ENCODE data around the gene TMEM126B.

DNA sequence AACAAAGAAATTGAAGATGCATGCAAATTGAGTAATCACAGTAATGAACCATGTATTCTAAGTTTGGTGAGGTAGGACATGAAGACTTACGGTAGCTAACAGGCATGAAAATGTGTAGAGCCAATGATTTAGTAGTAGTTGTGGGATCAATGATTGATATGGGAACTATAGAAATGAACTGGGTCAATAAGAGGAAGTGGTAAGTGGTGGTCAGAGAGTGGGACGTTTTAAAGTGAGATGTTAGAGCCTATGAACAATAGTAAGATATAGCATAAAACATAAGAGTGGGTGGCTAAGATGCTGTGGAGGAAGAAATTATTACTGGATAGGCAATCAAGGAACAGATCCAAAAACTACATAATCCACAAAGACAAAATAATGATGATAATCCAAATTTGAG lies 46.3 kb upstream of the TMEM126B start:
- TF ChIP-seq CTCF (conservative IDR thresholded peaks at IDR 0.05) (no peak), EZH2 (IDR thresholded peaks at IDR 0.05; ENCODE audit: low read depth) (no peak)

Measured in PC-9 (cell line).